GM19240 (cell line): ENCODE measurements around the gene CRMP1.

Source experiments
- DNase-seq: peaks from one replicate; pipeline ENCODE4 v3.0.0; 2011; ENCODE audit warnings: low spot score; ENCODE audit not compliant: insufficient read length

The CRMP1 gene

DNA sequence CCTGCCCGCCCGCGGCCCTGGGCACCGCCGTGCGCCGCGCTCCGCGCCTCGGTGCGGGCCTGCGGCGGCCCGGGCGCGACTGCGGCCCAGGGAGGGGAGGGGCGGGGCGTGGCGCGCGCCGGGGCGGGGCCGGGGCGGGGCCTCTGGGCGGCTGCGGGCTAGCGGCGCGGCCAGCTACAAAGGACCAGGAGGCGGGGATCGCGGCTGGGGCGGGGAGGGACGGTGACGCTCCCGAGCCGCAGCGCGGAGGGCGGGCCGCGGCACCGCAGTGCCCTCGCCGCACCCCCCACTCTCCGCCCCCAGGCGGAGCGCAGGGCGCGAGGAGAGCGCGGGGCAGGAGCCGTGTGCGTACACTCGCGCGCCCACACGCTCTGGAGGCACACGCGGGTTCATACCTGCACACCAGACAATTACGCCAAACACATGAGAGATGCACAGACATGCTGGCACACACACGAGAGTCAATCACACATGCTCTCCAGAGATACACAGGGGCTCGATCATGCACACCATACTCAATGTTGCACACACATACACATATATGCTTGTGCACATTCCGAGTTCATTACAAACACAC is at the start of gene CRMP1:
Gene CRMP1, minus strand, starts transcription at position 83 of the 577 bp plus-strand sequence. CDS start 117 bp downstream, outside the sequence.
- no peak for DNase-seq

DNA sequence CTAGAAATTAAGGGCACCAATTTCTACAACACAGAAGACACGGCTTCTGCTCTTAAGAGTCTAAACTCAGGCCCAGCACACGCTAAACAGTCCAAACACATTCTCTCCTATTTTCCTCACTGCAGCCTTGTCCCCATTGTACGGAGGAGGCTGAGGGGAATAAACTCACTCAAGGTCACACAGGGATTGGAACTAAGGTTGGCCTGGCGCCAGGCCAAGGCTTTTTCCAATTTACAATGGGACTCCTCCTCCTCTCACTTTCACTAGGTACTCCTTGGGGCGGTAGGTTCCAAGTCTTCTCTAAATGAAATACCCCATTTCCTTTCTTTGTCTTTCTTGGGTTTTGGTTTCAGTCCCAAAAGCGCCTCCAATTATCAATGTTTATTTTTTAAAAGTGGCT is 48.7 kb upstream of the CRMP1 start:
- DNase-seq = no peak

DNA sequence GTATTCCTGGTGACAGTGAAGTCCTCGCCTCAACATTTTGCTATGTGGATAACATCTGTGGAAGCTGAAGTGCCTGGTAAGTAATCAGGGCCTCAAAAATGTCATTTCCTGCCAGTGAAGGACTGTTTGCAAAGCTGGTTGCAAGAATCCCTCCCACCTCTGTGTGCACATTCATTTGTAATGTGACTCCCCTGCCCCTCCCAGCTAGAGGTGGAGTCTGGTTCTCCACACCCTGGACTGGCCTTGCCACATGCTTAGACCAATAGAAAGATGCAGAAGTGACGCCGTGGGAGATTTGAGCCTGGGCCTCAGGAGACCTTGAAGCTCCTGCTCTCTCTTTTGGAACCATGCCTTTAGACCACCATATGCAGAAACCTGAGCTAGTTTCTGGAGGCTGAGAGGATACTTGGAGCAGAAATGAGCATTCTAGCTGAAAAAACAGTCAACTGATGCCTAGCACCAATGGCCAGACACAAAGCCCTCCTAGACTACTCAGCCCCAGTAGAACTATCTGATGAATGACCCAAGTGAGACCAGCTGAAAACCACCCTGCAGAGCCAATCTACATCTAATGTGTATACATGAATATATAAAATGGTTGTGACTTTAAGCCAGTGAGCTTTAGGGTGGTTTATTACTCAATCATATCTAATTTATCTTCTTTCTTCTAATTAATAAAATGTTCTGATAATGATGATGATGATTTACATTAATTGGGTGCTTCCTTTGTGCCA is 47.8 kb upstream of the CRMP1 start:
- no peak for DNase-seq

DNA sequence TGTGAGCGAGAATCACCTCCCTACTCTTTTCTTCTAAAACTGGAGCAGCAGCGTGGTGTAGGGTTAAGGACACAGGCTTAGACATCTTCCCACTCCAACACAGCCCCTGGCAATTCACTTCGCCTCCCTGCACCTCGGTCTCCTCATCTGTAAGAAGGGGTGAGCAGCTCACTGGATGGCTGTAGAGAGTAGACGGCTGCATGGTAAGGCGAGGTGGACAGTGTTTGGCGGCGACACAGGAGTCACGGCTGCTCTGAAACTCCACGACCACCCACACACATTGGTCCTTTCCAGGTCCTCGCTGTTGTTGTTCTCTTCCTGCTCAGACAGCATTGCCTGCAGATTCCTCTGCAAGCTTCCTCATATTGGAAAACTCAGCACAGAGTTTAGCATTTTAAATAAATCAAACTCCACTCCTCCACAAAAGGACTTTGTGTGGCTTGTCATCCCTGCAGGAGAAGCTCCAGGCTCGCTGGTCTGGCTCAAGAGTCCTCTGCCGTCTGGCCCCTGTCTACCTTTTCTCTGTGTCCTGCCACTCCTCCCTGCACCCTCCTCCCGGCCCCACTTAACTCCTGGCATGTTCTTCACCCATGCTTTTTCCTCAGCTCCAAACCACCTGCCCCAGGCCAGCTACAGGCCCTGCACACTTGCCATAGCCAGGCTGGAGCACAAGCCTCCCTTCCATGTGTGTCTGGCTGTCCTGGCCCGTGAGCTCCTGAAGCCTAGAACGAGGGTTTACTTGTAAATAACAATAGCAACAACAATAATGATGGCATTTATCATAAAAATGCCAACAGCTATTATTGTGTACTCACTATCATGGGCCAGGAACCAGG is 41.3 kb upstream of the CRMP1 start:
- DNase-seq = no peak

DNA sequence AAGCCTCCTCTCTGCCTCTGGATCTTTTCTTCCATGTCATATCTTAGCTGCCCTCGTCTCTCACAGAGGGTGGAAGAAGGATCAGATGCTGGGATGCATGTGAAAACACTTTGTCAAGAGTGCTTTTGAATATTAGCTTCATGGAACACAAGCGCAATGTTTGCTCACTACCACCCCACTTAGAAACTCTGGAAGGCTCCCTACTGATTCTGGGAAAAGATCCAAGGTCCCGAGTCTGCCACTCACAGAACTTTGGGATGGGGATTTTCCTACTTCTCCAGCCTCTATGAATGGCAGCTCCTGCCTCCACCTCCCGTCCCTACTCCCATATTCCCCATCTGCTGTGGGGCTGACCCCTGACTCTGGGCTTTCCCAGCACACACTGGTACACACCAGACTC is 40.2 kb upstream of the CRMP1 start:
- no peak for DNase-seq

DNA sequence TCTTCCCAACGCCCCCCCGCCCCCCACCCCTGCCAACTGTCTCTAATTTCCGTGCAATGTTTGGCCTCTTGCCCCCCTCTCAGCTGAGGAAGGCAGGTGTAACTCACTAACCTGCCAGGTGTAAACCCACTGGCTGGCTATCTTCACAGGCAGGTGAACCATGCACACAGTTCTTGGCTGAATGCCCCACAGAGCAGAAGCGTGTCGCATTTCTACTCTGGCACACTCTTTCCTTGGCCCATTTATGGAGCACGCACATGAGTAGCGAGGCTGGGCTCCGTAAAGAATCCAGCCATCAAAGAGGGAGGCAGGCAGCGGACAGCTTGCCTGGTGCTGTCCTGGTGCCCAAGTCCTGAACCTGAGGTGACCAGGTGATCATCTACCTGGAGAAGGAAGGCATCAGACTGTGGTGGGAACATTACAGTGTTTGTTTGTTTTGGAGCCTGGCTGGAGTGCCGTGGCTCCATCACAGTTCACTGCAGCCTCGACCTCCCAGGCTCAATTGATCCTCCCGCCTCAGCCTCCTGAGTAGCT is 39.2 kb upstream of the CRMP1 start:
- DNase-seq = no peak

DNA sequence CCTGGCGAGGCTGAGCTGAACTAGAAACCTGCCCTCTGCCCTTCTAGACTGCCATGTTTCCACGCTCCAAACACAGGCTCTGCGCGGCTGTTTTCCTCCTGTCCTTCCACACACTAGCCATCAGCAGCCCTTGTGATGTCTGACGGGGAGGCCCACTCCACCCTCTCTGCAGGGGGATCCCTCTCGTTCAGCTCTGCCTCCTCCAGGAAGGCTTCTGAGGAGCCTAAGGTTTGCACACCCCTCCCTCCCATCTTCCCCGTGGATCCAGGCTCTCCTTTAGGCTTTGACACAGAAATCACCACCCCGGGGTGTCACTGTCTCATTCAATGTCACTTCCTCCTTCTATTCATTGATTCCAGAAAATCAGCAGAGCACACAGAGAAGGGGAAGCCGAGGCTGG is 38.6 kb upstream of the CRMP1 start:
- DNase-seq = no peak

DNA sequence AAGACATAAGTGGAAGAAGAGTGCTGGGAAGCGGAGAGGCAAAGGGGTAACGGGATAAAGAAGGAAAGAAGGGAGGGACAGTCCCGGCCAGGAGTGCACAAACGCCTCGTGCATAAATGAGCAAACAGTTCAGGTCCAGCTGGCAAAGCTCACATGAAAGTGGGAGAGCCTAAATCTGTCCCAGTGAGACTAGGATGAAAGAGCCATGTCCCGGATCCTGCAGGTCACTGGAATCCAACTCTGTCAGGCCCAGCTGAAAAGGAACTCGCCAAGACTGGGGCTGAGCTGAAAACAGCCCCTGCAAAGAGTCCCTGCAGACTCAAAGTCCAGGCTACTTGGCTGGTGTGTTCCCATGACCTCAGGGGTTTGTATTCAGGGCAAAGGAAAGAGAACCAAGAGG is 38.0 kb upstream of the CRMP1 start:
- no peak for DNase-seq

DNA sequence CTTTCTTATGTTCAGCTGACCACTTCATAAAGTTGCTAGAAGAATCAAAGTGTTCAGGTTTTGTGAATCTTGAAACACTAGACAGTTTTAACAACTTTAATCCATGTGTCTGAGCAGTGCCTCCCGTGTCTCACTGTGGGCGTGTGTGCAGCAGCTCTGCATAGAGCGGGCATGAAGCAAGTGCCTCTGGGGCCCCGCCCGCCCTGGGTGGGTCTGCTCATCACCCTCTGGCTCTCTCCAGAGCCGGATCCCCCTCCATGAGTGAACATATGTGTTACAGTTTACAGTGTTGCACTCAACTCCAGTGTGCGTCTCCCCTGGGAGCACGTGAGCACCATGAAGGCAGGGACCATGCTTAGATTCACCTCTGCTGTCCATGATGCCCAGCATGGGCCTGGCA is 37.6 kb upstream of the CRMP1 start:
- no peak for DNase-seq

DNA sequence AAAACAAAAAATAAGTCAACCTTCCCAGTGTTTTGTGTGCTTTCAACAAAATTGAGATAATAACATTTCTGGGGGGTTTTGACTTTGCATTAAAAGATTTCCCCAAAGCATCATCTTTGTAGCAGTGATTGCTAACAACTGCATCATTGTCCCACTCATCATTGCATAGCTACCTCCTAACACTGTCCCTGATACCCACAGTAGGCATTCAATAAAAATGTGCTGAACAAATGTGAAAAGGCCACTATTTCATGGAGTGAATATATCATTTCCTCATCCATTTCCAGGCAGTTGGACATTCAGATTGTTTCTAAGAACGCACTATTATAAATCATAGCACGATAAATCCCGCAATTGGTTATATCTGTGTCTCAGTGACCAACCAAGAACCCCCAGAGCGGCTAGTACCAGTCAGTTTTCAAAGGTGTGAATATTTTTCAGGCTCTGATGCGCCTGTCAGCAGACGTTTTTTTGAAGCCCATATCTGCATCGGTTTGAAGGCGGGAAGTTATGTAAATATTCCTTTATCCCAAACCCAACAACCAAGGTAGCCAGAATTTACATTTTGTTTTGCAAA is 36.0 kb upstream of the CRMP1 start:
- no peak for DNase-seq

DNA sequence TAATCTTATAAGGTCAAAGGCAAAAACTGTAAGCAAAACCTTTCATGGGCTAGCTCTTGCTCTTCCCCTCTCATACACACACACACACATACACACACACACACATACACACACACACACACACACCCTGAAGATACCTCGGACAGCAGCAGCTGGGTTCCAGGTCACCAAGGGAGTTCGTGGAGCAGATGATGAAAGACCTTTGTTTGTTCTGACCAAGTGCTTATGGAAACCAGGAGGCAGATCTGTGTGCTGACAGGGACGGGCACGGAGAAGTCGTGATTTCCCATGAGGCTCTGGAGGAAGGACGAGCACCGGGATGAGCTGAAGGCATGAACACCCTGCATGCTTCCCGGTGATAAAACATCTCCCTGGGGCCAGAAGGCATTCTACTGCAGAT is 35.4 kb upstream of the CRMP1 start:
- DNase-seq = no peak

DNA sequence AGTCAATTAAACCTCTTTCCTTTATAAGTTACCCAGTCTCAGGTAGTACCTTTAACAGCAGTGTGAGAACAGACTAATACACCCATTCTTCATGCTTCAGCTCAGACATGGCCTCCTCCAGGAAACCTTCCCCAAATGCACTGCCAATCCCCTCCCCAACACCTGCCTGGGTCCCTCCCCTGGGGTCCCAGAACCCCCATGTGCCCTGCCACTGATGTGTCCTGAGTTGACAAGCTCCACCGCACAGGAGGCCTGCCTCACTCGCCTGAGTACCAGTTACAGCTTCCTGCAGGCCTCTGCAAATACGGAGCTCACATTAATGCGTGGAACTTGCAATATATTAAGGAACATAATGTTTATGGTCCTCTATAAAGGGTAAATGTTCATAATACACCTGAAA is 34.9 kb upstream of the CRMP1 start:
- DNase-seq = no peak

DNA sequence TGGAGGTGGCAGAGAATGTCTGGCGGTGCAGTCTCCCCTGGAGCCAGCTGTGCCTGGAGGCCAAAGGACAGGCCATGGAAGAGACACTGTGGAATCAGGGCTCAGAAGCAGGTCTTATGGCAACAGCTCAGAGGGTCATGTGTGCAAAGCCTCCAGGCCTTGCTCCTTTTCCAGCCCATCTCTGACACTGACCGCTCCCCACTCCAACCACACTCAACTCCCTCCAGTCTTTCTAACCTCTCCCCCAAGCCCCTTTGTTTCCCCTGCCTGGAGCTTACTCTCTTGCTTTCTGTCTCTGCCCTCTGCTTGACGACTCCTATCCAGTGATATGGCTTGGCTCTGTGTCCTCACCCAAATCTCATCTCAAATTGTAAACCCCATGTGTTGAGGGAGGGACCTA is 34.2 kb upstream of the CRMP1 start:
- DNase-seq = no peak

DNA sequence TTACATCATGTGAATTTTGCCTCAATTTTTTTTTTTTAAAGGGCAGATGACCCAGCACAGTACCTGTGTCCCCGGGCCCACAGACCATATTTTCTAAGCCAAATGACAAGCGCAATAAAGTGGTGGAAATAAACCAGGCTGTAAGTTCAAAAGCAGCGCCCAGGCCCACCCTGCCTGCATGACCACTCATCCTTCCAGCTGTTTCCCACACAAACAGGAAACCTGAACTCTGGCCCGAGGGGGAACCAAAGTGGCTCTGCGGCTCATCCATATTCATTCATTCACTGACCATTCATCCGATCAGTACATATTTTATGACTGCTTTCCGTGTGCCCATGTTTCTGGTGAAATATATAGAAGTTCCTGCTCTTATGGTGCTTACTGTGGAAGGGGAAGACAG is 33.7 kb upstream of the CRMP1 start:
- DNase-seq = no peak

DNA sequence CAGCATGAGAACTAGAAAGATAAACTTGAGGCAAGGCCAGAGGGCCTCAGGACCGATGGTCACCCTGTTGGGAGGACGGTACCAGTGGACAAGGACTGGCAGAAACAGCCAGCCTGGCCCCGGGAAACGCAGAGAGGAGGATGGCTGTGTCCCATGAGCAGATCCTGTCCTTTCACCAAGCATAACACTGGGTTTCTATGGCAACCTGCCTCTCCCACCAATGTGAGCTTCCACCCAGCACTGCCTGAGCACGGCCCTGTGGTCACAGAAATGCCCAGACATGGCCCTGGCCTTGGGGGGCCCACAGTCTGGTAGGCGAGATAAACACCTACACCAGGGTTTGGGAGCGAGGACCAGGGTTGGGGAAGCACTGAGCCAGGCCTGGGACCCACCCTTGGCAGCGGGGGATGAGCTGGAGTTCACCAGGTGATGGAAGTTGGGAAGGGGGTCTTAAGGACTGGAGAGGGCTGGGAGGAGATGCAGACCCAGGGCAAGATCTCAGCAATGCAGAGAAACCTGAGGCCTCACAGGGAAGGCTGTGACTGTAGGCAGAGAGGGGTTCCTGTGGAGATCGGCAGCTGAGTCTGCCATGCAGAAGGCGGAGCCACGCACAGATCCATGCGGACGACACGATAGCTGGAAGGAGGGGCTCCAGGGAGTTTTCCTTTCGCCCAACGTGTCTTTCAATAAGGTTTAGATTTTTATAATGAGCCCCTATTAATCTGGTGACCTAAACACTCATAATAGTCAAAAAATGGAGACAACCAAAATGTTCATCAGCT is 32.7 kb upstream of the CRMP1 start:
- DNase-seq = no peak

DNA sequence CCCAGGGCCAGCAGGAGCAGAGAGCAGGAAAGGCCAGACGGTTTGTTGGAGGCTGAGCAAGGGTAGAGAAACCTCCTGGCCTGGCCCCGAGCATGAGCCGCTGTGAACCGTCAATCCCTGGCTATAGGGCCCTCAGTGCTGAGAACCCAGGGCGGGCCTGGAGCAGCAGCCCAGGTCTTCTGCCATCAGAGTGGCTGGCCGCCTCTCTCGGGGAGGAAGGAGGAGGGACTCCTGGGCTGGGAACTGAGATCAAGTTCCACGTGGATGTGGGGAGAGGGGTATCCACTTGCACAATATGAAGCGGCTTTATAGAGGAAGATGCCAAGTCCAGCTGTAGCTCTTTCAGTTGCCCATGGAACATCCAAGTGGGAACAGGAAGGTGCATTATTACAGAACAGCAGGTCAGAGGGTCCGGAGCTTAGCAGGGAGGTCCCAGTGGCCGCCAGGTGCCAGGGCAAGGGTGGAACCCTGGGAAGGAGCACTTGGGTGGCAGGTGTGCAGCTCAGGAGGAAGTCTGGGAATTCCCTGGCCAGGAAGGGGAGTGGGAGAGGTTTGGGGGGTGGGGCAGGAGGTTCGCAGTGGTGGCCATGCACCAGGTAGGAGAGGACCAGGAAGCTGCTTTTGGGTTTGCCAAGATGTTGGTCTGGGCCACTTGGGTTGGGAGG is 31.7 kb upstream of the CRMP1 start:
- DNase-seq = no peak

DNA sequence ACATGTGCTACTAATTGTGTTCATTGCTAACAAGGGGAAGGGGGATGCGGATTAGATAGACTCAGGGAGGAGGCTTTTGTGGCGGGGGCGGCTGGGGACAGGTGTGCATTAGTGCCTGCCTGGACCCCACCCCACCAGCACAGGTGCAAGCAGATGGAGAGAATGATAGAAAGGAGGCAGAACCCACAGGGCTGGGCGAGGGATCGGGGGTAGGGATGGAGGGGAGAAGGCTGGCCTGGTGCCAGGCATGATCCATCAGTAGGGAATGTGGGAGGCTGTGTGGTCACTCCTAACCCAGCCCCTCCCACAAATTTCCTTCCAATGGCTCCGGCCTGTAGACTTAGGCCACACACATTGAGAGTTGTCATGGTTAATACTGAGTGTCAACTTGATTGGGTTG is 30.5 kb upstream of the CRMP1 start:
- DNase-seq = no peak

DNA sequence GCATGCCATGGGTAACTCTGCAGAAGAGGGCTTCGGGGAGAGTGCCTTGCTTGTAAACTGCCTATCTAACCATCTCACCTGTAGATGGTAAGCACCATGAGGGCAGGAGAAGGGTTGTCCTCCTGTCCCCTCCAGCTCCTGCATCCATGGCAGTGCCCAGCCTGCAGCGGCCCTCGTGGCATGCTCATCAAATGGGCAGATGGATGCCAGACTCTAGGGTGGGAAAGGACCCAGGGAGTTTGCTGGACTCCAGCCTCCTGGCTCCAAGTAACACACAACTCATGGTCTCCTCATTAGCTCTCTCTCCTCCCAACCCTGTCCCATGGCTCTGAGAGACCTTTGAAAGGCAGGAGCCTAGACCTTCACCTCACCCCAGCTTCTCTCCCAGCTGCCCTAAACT is 29.7 kb upstream of the CRMP1 start:
- no peak for DNase-seq

DNA sequence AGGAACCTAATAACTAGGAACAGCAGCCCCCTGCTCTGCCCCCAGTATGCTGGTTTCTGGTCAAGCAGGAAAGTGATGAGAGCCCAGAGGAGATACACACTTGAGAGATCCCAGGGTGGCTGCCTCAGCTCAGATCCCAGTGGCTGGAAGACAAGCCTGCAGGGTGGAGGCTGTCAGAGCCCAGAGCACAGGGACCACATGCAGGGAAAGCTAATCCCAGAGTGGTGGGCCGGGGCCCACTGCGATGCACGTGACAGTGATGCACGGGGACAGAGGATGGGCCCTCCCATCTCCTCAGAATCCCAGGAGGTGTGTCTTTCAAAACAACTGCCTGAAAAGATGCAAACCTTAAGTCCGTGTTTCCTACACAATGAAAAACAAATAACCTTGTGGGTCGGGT is 29.1 kb upstream of the CRMP1 start:
- no peak for DNase-seq

DNA sequence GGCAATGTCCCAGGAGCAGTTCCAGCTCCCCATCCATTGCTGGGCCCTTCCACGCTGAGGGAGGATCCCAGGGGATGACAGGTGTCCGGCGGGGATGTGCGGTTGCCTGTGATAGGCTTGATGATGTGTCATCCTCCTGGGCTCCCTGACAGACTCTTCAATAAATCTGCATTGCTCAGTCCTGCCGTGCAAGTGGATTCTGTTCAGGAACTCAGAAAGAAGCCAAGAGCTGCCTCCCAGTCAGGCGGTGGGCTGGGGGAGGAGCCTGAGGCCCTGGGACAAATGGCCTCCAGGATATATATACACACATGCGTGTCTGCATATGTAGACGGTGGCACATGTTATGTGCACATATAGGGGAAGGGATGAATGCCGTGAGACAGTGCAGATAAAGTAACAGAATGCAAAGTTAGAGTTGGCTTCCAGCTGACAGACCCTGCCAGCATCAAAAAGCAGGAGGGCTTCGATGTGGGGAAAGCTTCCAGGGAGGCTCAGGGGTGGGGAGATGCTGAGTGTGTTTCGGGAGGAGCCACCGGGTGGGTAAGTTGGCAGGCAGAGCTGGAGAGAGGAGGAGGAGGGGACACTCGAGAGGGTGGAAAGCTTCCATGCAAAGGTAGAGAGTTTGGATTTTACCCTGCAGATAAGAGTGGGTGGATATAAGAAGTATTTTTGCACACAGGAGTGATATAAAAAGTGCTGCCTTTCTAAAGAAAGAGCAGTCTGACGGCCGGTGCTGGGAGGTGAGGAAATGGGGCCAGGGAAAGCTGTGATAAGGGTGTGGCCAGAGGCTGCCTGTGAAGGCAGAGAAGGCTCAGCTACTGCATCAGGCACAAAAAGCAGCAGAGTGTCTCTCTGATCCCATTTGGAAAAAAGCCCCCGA is 28.5 kb upstream of the CRMP1 start:
- DNase-seq = no peak
